ENCODE data around the gene CNST.

GRCh38 chr1:246618240-246618808 is 52.1 kb downstream of the CNST start:
- no peak for TF ChIP-seq POLR2A (IDR thresholded peaks at IDR 0.05; ENCODE audit: low read depth, low read length)
- TF ChIP-seq POLR2AphosphoS5 (IDR thresholded peaks at IDR 0.05; ENCODE audit: low read depth, low read length), result no peak
- no peak for TF ChIP-seq SPI1 (IDR thresholded peaks at IDR 0.05; ENCODE audit: low read depth, low read length)
- no peak for TF ChIP-seq TAF1 (IDR thresholded peaks at IDR 0.05; ENCODE audit: low read depth, low read length)
